Measurements from ENCODE around the gene ACTG2. TPM values are rescaled to one million over a fixed set of nuclear protein-coding genes. Genes with fewer than 3 reads are reported as not detected.

ACTG2 gene
- total RNA-seq, 1 donor from 2014 or later: 13.7 TPM

GRCh38 chr2:73942664-73943063, 49.9 kb downstream of the ACTG2 start:
- peaks cover 8% of the 10 kb centered on the region for H3K4me1 Mint-ChIP-seq (ENCODE audit: unreplicated experiment)
- H3K36me3 Mint-ChIP-seq: peaks cover 14% of the 10 kb centered on the region
- no peak overlapping the region for H3K27ac Mint-ChIP-seq
- H3K4me3 Mint-ChIP-seq: no peak overlapping the region
- H3K9me3 Mint-ChIP-seq: no peaks in the 10 kb centered on the region
- DNase-seq (ENCODE audit: extremely low spot score, unreplicated experiment): no peak
- no peaks in the 10 kb centered on the region for H3K27me3 Mint-ChIP-seq
- TF ChIP-seq, protein P1, sequence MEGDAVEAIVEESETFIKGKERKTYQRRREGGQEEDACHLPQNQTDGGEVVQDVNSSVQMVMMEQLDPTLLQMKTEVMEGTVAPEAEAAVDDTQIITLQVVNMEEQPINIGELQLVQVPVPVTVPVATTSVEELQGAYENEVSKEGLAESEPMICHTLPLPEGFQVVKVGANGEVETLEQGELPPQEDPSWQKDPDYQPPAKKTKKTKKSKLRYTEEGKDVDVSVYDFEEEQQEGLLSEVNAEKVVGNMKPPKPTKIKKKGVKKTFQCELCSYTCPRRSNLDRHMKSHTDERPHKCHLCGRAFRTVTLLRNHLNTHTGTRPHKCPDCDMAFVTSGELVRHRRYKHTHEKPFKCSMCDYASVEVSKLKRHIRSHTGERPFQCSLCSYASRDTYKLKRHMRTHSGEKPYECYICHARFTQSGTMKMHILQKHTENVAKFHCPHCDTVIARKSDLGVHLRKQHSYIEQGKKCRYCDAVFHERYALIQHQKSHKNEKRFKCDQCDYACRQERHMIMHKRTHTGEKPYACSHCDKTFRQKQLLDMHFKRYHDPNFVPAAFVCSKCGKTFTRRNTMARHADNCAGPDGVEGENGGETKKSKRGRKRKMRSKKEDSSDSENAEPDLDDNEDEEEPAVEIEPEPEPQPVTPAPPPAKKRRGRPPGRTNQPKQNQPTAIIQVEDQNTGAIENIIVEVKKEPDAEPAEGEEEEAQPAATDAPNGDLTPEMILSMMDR (conservative IDR thresholded peaks at IDR 0.05): no peak

DNA sequence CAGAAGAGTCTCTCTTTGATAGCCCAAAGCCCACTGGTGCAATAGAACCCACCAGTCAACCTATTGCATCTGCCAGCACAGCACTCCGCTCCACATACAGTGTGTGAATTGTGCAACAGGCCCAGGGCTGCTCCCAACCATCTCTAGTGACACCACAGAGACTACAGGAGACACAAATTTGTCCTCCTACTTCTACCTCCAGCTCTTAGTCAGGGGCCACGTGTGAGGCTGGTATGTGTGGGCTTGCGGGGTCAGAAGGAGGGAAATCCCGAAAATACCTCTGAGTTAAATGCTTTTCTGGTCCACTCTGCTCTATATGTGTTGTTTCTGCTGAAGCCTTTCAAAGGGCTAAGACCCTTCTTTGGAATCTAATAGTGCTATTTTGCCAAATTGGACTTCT, 51.9 kb downstream of the ACTG2 start:
- H3K27me3 Mint-ChIP-seq: no peaks in the 10 kb centered on the region
- H3K4me1 Mint-ChIP-seq (ENCODE audit: unreplicated experiment): peaks cover 8% of the 10 kb centered on the region
- no peaks in the 10 kb centered on the region for H3K9me3 Mint-ChIP-seq
- H3K27ac Mint-ChIP-seq: no peak overlapping the region
- no peak for DNase-seq (ENCODE audit: extremely low spot score, unreplicated experiment)
- H3K4me3 Mint-ChIP-seq: no peak overlapping the region
- TF ChIP-seq, protein P1 (conservative IDR thresholded peaks at IDR 0.05): no peak
- peaks cover 17% of the 10 kb centered on the region for H3K36me3 Mint-ChIP-seq

- Mint-ChIP-seq H3K36me3 (peaks cover 16% of the 10 kb centered on the region), H3K27ac (no peak overlapping the region), H3K27me3 (no peaks in the 10 kb centered on the region), H3K9me3 (no peaks in the 10 kb centered on the region), H3K4me3 (no peak overlapping the region), H3K4me1 (ENCODE audit: unreplicated experiment) (no peaks in the 10 kb centered on the region)
- DNase-seq (ENCODE audit: extremely low spot score, unreplicated experiment): no peak
- TF ChIP-seq, protein P1 (conservative IDR thresholded peaks at IDR 0.05): no peak
These were observed 53.4 kb downstream of the ACTG2 start for GRCh38 chr2:73946215-73946614.

DNA sequence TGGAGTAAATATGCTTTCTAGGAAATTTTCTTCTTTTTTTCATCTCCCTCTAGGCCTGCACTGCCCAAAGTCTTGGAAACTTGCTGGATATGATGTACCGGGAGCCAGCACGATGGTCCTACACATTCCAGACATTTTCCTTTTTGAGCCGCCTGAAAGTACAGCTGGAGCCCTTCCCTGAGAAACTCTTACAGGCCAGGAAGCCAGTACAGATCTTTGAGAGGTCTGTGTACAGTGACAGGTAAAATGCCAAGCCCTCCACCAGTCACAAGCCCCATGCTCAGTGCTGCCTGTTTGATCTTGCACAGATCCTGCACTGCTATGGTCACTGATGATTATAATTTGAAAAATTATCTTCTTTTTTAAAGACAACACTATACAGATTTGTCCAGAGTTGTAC, 53.9 kb downstream of the ACTG2 start:
- Mint-ChIP-seq H3K4me3 (no peak overlapping the region), H3K36me3 (peaks cover 20% of the 10 kb centered on the region), H3K4me1 (ENCODE audit: unreplicated experiment) (no peaks in the 10 kb centered on the region), H3K9me3 (no peaks in the 10 kb centered on the region), H3K27me3 (no peaks in the 10 kb centered on the region), H3K27ac (no peak overlapping the region)
- DNase-seq (ENCODE audit: extremely low spot score, unreplicated experiment): no peak
- TF ChIP-seq, protein P1 (conservative IDR thresholded peaks at IDR 0.05): no peak

- Mint-ChIP-seq H3K9me3 (no peaks in the 10 kb centered on the region), H3K4me1 (ENCODE audit: unreplicated experiment) (no peaks in the 10 kb centered on the region), H3K4me3 (no peak overlapping the region), H3K36me3 (peaks cover 29% of the 10 kb centered on the region), H3K27ac (no peak overlapping the region), H3K27me3 (no peaks in the 10 kb centered on the region)
- TF ChIP-seq, protein P1 (conservative IDR thresholded peaks at IDR 0.05): no peak
- DNase-seq (ENCODE audit: extremely low spot score, unreplicated experiment): no peak
These were observed 54.7 kb downstream of the ACTG2 start for GRCh38 chr2:73947412-73948018.

DNA sequence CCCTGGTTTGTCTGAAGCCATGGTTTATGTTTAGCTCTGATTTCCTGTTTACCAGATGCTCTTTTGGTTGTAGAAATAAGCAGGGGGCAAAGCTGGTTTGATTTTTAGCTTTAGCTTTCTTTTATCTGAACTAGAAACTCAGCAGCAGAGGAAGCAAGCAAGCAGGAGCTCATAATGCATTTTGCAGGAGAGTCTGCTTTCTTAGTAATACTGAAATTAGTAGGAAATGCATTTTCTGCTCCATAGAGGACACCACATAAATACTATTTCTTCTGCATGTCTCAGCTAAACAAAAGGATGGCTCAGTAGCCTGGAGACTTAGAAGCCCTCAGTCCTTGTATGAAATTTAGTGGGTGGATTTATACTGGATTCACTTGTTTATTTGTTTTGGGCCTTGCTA, 57.0 kb downstream of the ACTG2 start:
- Mint-ChIP-seq H3K27me3 (no peaks in the 10 kb centered on the region), H3K27ac (no peak overlapping the region), H3K9me3 (no peaks in the 10 kb centered on the region), H3K36me3 (peaks cover 33% of the 10 kb centered on the region), H3K4me1 (ENCODE audit: unreplicated experiment) (no peaks in the 10 kb centered on the region), H3K4me3 (no peak overlapping the region)
- TF ChIP-seq, protein P1 (conservative IDR thresholded peaks at IDR 0.05): no peak
- no peak for DNase-seq (ENCODE audit: extremely low spot score, unreplicated experiment)

Measured in type B pancreatic cell (in vitro differentiated cells).